Panc1 (cell line): ENCODE results near the gene ARHGAP23.

Source experiments
- POLR2AphosphoS5 ChIP-seq: IDR thresholded peaks from 2 replicates; pipeline ENCODE4 v1.6.1; 2012; ENCODE audit warnings: mild to moderate bottlenecking, low read depth, low read length, moderate library complexity
- SIN3A ChIP-seq: IDR thresholded peaks from 2 replicates; pipeline ENCODE4 v1.6.1; 2012; ENCODE audit warnings: low read depth, mild to moderate bottlenecking, low read length, moderate library complexity, borderline replicate concordance; ENCODE audit not compliant: insufficient read depth
- TCF7L2 ChIP-seq: IDR thresholded peaks from 2 replicates; pipeline ENCODE4 v1.6.1; 2011; ENCODE audit warnings: mild to moderate bottlenecking, low read depth, low read length, inconsistent platforms
- TF ChIP-seq, protein P1 (sequence below): fragments of 450-650 bp; IDR thresholded peaks from 2 replicates; pipeline ENCODE4 v1.5.1; 2017; ENCODE audit warnings: mild to moderate bottlenecking
- TF ChIP-seq, protein P2 (sequence below), 2 experiments: IDR thresholded peaks; 2 replicates each; pipeline ENCODE4 v1.6.1; 2011 to 2012; ENCODE audit warnings: low read depth in 2 of 2, control low read depth in 1 of 2, low read length in 1 of 2, mild to moderate bottlenecking in 1 of 2, moderate library complexity in 1 of 2; ENCODE audit not compliant: insufficient read depth in 1 of 2

DNA sequence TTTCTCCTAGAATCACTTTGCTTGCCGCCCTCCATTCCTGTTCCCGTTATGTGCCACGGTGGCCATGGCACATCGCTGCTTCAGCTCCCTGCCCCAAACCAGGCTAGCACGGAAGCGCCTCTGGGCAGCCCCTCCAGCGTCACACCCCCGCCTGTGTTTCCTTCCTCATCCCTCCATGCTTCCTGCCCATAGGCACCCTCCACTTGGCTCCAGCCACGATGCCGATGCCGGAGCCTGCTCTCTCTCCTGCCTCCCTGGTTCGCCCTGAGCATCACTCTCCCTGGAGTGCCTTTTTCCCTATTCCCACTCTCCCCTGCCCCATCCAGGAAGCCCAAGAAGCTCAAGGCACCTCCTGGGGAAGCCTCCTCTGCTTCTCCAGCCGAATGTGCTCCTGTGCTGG is 3.2 kb upstream of the ARHGAP23 start:
- TF ChIP-seq, protein P1, sequence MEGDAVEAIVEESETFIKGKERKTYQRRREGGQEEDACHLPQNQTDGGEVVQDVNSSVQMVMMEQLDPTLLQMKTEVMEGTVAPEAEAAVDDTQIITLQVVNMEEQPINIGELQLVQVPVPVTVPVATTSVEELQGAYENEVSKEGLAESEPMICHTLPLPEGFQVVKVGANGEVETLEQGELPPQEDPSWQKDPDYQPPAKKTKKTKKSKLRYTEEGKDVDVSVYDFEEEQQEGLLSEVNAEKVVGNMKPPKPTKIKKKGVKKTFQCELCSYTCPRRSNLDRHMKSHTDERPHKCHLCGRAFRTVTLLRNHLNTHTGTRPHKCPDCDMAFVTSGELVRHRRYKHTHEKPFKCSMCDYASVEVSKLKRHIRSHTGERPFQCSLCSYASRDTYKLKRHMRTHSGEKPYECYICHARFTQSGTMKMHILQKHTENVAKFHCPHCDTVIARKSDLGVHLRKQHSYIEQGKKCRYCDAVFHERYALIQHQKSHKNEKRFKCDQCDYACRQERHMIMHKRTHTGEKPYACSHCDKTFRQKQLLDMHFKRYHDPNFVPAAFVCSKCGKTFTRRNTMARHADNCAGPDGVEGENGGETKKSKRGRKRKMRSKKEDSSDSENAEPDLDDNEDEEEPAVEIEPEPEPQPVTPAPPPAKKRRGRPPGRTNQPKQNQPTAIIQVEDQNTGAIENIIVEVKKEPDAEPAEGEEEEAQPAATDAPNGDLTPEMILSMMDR = no peak
- TF ChIP-seq POLR2AphosphoS5 (no peak), TCF7L2 (no peak), SIN3A (no peak)
- TF ChIP-seq, protein P2, sequence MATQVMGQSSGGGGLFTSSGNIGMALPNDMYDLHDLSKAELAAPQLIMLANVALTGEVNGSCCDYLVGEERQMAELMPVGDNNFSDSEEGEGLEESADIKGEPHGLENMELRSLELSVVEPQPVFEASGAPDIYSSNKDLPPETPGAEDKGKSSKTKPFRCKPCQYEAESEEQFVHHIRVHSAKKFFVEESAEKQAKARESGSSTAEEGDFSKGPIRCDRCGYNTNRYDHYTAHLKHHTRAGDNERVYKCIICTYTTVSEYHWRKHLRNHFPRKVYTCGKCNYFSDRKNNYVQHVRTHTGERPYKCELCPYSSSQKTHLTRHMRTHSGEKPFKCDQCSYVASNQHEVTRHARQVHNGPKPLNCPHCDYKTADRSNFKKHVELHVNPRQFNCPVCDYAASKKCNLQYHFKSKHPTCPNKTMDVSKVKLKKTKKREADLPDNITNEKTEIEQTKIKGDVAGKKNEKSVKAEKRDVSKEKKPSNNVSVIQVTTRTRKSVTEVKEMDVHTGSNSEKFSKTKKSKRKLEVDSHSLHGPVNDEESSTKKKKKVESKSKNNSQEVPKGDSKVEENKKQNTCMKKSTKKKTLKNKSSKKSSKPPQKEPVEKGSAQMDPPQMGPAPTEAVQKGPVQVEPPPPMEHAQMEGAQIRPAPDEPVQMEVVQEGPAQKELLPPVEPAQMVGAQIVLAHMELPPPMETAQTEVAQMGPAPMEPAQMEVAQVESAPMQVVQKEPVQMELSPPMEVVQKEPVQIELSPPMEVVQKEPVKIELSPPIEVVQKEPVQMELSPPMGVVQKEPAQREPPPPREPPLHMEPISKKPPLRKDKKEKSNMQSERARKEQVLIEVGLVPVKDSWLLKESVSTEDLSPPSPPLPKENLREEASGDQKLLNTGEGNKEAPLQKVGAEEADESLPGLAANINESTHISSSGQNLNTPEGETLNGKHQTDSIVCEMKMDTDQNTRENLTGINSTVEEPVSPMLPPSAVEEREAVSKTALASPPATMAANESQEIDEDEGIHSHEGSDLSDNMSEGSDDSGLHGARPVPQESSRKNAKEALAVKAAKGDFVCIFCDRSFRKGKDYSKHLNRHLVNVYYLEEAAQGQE (IDR thresholded peaks at IDR 0.05; ENCODE audit: insufficient read depth in 1 of 2, low read depth in 2 of 2, low read length in 1 of 2) = no peak
